IMR-90 (cell line): ENCODE results near the gene TGFBR1.

Experiments used
- CHD1 ChIP-seq: IDR thresholded peaks from 2 replicates; pipeline ENCODE4 v1.6.1; 2012; ENCODE audit warnings: low read depth, low read length, improper control_type of control experiment
- CTCF ChIP-seq: conservative IDR thresholded peaks from 2 replicates; pipeline ENCODE4 v1.5.1; 2012; ENCODE audit warnings: mild to moderate bottlenecking, low read depth, low read length, improper control_type of control experiment
- MAFK ChIP-seq: IDR thresholded peaks from 2 replicates; pipeline ENCODE4 v1.6.1; 2012; ENCODE audit warnings: low read depth, low read length, improper control_type of control experiment
- MXI1 ChIP-seq: IDR thresholded peaks from 2 replicates; pipeline ENCODE4 v1.6.1; 2012; ENCODE audit warnings: low read depth, mild to moderate bottlenecking, low read length, moderate library complexity, borderline replicate concordance
- POLR2A ChIP-seq: IDR thresholded peaks from 2 replicates; pipeline ENCODE4 v1.6.1; 2012; ENCODE audit warnings: mild to moderate bottlenecking, low read depth, low read length

- TF ChIP-seq CTCF (no peak), POLR2A (no peak), CHD1 (no peak), MXI1 (no peak), MAFK (no peak)
Measured at GRCh38 chr9:99173570-99174504, 68.9 kb downstream of the TGFBR1 start.
